HG03521 (cell line): ENCODE measurements around the gene CENPA.
"Not testable (repeated sequence)": the region's sequence is repeated elsewhere in the genome, so short reads cannot be mapped to it uniquely, and the experiment has no call there.

Source experiments
- ATAC-seq: cut with Tn5 transposase; IDR thresholded peaks from one replicate; pipeline ENCODE4 v1.9.1; 2021; ENCODE audit warnings: mild to moderate bottlenecking, moderate library complexity; ENCODE audit not compliant: unreplicated experiment

The CENPA gene

DNA sequence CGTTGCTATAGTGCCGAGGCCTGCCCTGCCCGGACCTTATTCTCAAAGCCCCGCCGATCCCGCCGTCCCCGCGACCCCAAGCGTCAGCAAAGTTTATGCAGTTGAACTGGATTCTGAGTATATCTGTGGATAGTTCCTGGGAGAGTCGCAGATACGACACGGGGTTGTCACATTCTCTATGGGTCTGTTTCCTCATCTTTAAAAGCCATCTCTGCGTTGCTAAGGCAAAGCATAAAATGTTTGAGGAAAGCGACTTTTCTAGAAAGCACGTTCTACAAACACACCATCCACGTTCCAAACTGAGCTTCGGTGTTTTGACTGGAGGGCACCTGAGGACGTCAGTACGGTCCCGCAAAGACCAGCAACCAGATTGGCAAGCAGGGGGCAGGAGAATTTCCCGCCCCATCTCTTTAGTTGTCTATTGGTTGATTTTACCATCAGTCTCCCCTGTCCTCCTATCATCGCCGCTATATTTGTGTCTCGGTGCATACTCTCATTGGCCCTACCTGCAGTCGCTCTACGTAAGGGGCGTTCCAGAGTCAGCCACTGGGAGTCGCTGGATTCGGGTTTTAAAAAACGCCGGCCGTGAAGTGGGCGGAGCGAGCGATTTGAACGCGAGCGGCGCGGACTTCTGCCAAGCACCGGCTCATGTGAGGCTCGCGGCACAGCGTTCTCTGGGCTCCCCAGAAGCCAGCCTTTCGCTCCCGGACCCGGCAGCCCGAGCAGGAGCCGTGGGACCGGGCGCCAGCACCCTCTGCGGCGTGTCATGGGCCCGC lies at the start of gene CENPA:
TSS of gene CENPA (plus strand) at position 626 of the 776 bp plus-strand sequence. CDS start at position 767, 141 bp downstream.
- peak; percentile 98 for ATAC-seq

- no peak for ATAC-seq
These were observed 48.6 kb upstream of the CENPA start for GRCh38 chr2:26737221-26737620.

DNA sequence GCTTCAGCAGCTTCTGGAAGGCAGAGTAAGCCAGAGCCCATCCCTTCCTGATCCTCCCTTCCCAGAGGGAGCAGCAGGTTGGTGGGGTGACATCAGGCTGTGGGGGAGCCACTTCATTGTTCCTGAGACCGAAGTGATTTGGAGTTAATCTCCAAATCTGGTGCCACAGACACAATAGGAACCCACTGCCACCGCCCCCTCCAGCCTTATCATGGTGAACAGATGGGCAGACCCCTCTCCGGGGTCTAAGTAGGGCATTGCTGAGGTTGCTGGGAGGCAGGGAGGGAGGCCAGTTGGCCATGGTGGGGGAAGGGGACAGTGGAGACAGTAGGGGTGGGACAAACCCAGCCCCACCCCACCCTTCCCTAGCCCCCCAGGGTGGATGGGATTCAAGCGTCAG lies 47.4 kb upstream of the CENPA start:
- no peak for ATAC-seq

DNA sequence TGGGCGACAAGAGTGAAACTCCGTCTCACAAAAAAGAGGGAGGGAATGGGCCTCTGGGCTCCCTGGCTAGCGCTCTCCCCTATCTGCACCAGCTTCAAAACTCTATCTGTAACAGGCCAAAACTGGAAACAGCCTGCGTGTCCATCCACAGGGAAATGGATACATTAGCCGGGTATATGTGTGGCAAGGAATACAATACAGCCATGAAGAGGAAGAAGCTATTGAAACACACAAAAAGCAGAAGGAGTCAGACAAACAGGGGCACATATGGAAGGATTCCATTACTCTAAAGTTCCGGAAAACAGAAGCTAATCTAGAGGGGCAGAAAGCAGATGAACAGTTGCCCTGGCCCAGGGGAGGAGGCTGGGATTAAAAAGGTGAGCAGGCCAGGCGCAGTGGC lies 46.3 kb upstream of the CENPA start:
- no peak for ATAC-seq

- no peak for ATAC-seq
These were observed 45.5 kb upstream of the CENPA start for GRCh38 chr2:26740346-26740745.

- ATAC-seq = no peak
These were observed 45.0 kb upstream of the CENPA start for GRCh38 chr2:26740890-26741302.

- ATAC-seq = no peak
These were observed 43.6 kb upstream of the CENPA start for GRCh38 chr2:26742048-26742770.

- no peak for ATAC-seq
These were observed 42.0 kb upstream of the CENPA start for GRCh38 chr2:26743852-26744251.

DNA sequence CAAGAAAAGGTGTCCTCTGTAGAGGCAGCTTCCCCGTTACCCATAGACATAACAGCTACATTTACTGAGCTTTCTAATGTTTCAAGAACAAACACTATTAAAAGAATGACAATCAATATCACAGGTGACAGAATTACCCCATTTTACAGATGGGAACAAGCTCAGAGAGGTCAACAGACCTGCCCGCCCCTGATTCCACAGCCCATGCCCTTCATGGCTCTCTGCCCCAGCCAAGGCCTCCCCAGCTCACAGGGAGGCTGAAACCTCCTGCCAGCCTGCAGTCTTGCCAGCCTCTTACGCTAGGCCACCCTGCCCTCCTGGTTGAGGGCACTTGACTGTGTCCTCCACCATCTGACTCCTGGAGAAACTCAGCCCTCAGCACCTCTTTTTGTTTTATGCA lies 40.9 kb upstream of the CENPA start:
- ATAC-seq = no peak

DNA sequence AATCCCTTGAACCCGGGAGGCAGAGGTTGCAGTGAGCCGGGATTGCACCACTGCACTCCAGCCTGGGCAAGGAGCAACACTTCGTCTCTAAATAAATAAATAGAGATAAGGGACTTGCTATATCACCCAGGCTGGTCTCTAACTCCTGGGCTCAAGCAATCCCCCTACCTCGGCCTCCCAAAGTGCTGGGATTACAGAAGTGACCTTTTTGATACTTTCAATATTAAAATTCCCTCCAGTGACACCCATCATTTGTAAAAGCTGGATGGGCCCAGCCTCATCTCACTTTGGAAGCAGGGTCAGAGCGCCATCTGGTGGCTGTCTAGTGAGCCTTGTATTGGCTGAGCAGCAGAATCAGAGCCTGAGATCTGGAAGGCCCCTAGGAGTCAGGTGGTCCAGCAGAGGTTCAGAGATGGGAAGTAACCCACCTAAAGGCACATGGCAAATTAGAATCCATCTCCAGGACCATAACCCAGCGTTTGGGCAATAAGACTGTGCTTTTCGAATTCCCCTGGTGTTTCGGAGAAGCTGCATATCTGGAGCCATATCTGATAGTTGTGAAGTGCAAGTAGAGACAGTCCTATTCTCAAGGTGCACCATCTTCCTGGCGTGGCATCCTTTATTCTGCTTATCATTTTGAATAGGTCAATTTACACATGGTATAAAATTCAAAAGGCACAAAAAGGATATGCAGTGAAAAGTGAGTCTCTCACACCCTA lies 40.1 kb upstream of the CENPA start:
- ATAC-seq = no peak

DNA sequence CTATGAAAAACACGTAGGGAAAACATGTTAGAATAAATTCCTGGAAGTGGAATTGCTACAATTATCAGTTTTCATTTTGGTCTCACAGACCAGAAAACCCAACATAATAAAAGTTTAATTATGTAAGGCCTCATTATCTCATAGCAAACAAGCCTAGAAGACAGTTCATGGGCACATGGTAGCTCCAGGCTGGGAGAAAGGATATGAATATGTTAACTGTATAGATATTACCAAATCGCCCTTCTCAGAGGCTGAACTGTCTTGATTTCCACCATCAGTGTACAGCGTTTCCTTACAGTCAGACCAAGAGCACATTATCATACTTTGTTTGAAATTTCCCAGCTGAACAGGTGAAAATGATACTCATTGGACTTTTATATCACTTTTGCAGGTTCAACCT lies 38.9 kb upstream of the CENPA start:
- ATAC-seq = no peak

- not testable (repeated sequence) for ATAC-seq
These were observed 36.0 kb upstream of the CENPA start for GRCh38 chr2:26749787-26750420.

GRCh38 chr2:26750467-26750866 lies 35.4 kb upstream of the CENPA start:
- not testable (repeated sequence) for ATAC-seq

DNA sequence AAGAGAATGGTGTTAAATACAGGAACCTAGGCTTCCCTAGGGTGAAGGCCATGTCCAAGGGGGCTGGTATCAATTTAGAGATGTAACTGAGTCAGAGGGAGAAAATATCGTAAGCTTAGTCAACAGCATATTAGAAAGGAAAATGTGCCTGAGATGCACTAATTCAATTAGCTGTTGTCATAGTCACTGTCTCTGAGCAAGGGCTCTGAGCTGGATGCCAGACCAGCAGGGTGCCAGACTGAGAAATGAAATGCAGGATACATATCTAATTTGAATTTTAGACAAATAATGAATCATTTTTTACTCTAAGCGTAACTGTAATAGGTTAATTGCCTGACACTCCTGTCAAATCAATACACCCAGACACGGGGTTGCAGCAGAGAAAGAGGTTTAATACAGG lies 33.2 kb upstream of the CENPA start:
- ATAC-seq = no peak

DNA sequence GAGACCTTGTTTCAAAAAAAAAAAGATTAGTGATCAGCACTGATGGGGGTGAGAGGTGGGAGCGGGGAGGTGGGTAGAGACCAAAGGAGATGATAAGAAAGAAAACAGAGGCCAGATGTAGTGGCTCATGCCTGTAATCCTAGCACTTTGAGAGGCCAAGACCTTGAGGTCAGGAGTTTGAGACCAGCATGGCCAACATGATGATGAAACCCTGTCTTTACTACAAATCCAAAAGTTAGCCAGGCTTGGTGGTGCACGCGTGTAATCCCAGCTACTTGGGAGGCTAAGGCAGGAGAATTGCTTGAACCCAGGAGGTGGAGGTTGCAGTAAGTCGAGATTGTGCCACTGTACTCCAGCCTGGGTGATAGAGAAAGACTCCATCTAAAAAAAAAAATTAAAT lies 31.3 kb upstream of the CENPA start:
- ATAC-seq = no peak

- no peak for ATAC-seq
These were observed 30.7 kb upstream of the CENPA start for GRCh38 chr2:26754972-26755670.

DNA sequence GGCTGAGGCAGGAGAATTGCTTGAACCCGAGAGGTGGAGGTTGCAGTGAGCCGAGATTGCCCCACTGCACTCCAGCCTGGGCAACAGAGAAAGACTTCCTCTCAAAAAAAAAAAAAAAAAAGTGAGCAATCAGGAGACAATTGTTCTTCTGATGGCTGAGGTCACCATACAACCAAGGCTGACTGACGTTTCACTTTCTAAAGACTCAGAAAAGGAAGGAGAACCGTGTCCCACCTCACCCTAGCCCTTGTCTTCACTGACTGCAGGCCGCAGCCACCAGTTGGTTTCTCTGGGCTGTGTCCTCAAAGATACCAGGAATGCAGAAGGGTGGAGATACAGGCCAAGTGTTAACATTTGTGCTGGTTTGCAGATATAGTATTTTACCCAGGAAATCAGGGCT lies 29.5 kb upstream of the CENPA start:
- ATAC-seq = no peak

DNA sequence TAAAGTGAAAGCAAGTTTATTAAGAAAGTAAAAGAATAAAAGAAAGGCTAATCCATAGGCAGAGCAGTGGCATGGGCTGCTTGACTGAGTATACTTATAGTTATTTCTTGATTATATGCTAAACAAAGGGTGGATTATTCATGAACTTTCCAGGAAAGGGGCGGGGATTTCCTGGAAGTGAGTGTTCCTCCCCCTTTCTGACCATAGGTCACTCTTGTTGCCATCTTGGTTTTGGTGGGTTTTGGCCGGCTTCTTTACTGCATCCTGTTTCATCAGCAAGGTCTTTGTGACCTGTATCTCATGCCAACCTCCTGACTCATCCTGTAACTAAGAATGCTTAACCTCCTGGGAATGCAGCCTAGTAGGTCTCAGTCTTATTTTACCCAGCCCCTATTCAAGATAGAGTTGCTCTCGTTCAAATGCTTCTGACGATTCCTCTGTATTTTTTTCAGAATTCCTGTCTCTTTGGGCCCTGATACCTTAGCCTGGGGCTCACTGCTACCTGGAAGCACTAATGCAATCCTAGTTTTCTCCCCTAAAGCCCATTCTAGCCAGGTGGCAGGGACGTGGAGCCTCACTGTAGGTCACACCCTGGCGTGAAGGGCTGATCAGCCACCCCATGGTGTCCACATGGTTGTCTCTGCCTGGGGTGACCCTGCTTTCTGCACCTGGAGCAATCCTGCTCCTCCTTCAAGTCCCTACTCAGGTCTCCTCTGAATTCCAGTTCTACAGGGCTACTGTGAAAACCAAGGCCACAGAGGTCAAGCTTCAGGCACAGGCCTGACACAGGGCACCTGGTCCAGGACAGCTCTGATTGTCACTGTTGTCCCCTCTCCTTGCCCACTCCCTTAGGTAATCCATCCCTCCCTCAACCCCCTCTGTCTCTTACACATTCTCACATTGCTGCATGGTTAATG lies 27.7 kb upstream of the CENPA start:
- ATAC-seq = no peak

DNA sequence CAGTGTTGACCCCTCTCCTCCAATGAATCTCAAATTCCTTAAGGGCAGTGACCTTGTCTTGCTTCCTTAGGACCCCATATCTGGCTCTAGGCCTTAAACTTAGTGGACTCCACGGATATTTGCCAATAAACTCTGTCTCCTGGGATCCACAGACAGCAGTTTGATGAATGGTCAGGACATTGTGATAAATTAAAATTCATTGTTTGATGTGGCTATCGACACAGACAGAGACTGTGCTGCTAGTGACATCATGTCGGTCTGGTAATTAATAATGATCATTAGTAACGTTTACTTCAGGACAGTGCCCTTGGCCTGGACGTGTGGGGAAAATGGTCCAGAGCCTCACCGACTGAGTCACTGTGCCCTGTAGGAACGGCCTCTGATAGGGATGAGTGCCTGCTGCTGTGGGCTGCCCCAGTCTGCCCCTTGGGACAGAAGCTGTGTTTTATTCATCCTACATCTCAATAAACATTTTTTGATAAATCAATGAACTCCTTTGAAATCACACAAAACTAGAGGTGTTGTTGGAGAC lies 27.0 kb upstream of the CENPA start:
- ATAC-seq = no peak
